ENCODE measurements around the gene SLAMF9.

SLAMF9 gene

GRCh38 chr1:159974350-159974965, 20.4 kb upstream of the SLAMF9 start:
- DNase-seq: no peak

GRCh38 chr1:159973350-159973940, 19.4 kb upstream of the SLAMF9 start:
- DNase-seq: no peak

DNA sequence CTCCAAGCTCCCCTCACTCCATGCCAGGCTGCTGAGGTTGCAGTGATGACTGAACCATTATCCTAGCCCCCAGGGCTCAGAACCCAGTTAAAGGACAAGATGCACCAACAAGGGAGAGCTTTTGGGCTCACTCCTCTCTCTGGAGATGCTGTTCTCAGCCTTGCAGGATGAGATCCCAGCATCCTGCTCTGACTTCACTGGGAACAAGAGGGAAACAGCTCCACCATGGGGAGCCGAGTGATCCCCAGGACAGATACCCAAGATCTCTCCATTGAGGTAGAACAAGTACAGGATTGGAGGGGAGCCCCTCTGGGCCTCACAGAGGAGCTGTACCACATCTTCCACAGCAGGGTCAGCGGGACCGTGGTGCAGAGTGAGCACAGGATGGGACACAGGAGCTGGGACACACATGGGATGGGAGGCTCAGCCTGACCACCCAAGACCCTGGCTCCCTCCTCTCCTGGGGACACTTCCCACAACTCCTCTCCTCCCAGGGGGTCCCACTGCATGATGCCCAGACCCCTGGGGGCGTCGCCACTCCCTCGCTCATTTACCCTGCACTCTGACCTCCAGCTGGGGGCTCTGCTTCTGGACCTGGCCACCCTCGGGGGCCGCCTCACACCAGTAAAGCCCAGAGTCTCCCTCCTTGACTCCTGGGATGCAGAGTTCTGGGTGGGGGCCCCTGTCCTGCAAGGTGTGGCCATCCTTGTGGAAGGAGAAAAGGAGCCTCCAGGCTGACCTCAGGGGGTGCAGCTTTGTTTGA, 18.6 kb upstream of the SLAMF9 start:
- no peak for DNase-seq

- DNase-seq: no peak
Observed at GRCh38 chr1:159970932-159971342, 16.9 kb upstream of the SLAMF9 start.

- DNase-seq: no peak
Observed at GRCh38 chr1:159968901-159969300, 14.9 kb upstream of the SLAMF9 start.

DNA sequence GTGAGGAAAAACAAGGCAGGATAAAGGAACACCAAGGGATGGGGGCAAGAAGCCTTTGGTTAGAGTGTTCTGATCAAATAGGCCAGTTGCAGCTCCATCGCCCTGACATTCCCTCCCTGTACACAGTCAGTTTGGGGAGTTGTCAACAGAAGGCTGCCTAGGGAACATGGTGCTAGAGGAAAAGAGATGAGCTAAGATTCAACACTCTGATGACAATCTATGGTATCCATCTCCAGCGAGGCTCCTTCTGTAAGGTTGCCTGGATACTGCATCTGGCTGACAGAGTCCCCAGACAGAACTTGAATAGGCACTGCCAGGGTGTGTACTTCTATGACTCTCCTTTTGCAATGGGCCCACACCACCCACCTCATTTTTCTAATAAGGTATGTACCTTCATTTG, 11.2 kb upstream of the SLAMF9 start:
- DNase-seq: no peak

GRCh38 chr1:159964144-159964543, 10.1 kb upstream of the SLAMF9 start:
- no peak for DNase-seq

- DNase-seq: no peak
Observed at GRCh38 chr1:159962176-159962575, 8.1 kb upstream of the SLAMF9 start.

DNA sequence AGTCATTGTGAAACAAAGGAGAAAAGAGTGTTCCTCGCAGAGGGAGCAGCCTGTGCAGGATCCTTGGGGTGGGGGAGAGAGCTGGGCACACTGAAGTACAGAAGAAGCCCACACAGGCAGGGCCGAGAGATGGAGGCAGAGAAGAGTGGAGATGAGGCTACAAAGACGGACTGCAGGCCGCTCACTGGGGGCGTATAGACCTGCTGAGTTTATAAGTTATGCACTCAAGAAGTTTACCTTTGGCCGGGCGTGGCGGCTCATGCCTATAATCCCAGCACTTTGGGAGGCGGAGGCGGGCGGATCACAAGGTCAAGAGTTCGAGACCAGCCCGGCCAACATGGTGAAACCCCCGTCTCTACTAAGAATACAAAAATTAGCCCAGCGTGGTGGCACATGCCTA, 7.6 kb upstream of the SLAMF9 start:
- no peak for DNase-seq

DNA sequence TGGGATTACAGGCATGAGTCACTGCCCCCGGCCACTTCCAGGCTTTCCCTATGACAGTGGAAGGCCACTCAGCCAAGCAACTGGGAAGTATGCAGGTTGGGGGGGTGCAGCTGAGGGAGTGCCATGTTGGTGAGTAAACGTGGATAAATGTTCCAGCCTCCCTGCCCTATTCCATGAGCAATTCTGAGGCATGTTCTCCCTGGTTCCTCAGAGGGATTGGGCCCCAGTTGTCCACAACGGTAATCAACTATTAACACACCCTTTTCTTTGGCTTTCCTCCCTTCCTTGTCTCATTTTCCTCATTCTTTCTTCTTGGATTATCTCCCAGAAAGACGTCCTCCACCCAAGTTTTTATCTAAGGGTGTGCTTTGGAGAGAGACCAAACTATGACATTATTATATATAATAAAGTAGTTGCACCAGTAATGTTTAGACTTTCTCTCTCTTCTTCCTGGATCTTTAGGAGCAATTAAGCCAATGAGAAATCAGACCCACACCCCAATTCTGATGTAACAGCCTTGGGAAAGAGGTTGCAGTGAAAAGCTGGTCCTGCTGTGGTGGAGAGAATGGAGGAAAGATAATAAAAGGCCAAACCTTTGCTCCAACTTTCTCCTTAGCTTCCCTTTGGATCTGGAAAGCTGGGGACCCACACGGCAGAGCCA, 6.8 kb upstream of the SLAMF9 start:
- DNase-seq: no peak

DNA sequence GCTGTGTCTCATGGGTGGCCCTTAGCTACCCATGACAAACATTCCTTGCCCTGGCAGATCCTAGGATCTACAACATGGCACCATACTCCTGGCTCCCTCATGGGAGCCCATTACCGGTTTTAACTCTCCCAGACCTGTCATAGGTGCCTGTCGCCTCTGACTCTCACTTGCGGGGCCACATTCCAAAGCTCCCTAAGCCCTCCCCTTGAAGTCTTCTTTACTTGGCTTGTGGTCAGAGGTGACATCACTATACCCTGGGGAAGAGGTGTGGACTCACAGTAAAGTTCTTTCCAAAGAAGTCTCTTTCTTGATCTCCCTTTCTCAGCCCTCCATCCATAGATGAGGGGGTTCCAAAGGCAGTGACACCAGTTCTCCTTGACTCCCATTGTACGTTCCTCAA, 5.4 kb upstream of the SLAMF9 start:
- no peak for DNase-seq

DNA sequence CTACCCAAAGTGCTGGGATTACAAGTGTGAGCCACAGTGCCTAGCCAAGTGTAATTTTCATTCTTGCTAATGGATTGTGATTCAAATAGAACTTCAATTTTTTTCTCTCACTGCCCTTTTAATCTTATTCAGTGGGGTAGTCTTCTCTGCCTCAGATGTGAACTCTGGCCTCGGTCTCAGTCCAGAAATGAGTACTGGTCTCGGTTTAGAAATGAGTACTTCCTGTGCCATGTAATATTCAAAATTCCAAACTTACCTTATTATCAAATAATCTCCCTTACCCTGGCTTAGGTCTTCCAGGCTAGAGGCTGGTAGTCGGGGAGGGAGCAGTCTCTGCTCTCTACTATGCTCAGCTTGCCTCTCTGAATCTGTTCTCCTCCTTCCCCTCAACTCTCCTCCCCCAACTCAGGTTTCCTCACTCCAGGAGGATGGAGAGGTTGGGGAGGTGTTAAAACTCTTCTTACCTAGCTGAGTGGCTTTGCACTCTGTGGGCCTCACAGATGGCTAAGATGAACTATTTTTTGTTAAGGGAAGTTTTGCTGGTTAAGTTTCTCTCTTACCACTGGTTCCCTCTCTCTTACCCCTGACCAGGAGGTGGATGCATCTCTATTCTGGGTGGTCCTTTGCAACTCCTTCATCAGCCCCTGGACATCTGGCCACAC, 4.8 kb upstream of the SLAMF9 start:
- DNase-seq: no peak

- DNase-seq: no peak
Observed at GRCh38 chr1:159957824-159958268, 3.8 kb upstream of the SLAMF9 start.

DNA sequence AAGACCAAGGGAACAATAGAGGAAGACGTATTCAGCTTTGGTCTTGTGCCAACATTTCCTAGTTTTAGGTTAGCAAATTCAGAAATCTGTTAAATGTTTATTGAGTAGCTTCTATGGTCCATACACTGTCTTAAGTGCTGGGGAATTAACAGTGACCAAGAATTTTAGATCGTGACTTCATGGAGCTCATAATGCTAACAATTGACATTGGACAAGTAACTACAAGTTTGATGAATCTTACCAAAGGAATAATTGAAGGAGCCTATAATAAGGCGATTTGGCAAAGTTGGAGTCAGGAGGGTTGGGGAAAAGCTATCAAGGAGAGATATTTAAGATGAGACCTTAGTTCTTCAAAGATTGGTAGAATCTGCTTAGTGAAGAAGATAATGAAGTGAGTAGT, 1.4 kb upstream of the SLAMF9 start:
- DNase-seq: no peak

DNA sequence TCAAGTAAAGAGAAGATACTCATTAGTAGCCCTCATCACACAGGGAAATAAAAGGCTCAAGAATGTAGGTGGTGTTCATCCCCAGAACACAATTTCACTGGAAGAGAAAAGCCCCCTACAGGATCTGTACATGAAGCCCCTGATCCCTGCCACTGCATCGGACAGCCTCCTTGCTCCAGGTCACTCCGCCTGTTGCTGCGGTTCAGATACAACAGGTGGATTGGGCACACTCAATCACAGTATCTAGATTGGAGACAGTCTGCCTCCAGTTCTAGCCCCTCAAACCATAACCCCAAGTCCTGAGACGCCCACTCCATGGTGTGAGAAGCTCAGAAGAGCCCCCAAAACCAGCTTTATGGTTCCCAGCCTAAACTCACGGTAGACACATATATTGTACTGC, 1.1 kb downstream of the SLAMF9 start:
- DNase-seq: no peak

DNA sequence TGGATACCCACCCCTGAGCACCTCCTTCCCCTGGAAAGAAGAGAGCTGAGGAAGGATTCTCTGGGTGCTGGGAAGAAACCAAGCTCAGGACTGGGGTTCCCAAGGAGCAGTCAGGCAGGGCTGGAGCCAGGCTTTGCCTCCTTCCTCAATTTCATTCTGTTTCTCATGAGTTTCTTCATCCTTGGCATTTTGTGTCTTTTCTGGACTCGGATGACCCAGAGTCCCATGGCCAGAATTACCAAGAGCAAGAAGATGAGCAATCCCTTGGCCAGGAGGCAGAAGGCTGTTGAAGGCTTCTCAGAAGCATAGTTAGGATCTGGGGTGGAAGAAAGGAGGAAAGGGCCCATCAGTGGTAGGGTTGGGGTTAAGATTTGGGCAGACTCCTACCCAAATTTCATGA, 2.5 kb downstream of the SLAMF9 start:
- DNase-seq: no peak

DNA sequence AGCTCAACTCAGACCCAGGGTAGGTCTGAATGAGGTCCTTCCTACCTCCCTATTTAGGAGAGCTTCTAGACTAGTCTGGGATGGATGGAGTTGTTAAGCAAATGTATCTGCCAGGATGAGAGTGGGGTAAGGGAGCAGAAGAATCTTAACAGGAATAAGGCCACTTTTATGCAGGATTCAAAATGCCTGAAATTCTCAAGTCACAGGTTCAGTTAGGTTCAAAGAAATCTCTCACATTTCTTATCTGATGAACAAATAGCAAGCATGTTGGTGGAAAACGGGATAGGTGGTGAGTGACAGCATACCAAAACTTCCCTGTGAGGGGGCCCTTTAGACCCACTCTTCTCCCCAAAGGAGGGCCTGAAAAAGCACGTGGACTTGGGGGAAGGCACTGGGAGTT, 3.0 kb downstream of the SLAMF9 start:
- no peak for DNase-seq

- DNase-seq: no peak
Observed at GRCh38 chr1:159949981-159950381, 4.1 kb downstream of the SLAMF9 start.

DNA sequence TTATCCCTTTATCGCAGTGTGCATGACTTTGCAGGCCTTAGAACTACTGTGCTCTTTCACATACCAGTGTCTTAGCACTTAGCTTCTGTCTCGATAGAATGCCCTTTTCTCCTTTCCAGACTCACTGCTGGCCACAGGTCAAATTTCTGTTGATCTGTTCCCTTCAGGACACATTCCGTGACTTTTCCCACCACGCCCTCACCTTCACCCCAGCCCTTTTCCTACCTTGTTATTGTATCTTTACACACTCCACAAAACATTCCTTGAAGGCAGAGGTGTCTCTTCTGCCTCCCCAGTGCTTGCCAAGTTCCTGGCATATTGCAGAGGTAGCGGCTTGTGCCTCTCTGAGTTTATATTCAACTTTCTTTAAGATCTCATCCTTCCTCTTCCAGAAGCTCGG, 4.9 kb downstream of the SLAMF9 start:
- DNase-seq: no peak

DNA sequence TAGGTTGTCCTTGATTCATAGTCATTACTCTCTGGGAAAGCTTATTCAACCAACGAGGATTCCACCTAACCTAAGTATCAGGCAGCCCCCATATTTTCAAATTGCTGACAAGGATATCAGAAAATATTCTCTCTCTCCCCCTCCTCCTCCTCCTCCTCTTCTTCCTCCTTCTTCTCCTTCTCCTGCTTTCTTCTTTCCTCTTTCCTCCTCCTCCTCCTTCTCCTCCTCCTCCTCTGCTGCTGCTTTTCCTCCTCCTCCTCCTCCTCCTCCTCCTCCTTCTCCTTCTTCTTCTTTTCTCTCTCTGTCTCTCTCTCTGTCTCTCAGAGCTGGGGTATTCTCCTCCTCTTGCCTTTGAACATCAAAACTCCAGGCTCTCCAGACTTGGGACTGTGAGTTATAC, 6.1 kb downstream of the SLAMF9 start:
- no peak for DNase-seq

GRCh38 chr1:159946242-159947187, 7.5 kb downstream of the SLAMF9 start:
- no peak for DNase-seq

Measured in central memory CD4-positive, alpha-beta T cell (primary cell).